Posterior cingulate gyrus (tissue), 11 donors: ENCODE data around the gene CASP12.
A peak's percentile ranks its signal among the peaks of the same experiment; 100 is the strongest.

Experiments used
- DNase-seq, 10 donors: peaks; one replicate each; pipeline versions ENCODE4 v3.0.0 to v3.0.0-alpha.2; 2020 to 2021; ENCODE audit warnings: mixed read lengths in 3 of 10
- intact Hi-C: fragments of 100-400 bp; cut with DNase I; formaldehyde crosslinking; loops from one replicate; pipeline ENCODE4 v1.15.1; 2023

CASP12 gene

DNA sequence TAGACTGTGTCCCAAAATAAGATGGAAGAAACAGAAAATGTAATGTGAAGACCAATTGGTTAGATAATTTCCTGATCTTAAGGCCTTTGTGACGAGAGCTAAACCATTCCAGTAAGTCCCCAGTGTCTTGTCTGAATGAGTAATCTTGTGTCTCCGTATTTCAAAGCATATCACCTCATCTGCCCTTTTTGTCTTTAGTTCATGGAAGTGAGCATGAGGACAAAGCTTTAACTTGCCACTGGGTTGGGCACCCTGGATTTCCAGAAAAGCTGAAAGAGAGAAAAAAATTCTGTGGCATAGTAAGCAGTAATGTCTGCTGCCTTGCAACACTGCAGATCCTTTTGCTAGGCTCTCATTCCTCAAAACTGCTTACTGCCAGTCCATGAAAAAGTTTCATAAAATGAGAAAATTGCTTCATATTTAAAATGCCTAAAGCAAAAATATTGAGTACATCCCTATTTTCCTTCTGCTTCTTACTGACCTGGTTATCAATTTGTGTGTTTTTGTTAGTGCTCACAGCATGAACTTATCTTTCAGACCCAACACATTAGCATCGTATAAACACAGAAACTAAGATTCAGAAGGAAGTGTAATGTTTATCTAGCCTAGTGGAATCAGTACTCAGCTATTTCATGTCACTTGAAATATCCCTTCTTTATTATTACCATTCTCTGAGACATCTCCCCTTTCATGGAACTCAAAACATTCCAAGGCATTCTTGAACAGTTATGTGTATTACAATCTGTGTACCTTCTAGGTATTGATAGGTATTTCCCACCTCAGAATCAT is 5.3 kb downstream of the CASP12 start:
- intact Hi-C loops, result no loop called here
- DNase-seq, result no peak

DNA sequence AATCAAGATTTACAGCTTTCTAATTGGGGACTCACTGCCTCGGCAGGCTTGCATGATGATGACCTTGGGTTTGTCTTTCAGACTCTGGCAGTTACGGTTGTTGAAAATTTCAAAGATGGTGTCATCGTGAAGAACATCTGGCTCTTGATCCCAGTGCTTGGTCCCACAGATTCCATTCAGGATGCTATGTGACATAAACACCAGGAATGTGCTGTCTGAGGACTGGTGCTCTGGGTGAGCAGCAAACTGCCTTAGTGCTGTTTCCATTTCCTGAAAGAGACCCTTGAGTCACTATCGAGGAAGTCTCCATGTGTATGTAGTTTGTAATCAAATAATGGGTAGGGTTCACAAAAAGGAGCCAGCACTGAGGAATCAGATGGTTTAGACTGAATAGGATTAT is 7.1 kb downstream of the CASP12 start:
- no peak for DNase-seq
- intact Hi-C loops, result no loop called here

DNA sequence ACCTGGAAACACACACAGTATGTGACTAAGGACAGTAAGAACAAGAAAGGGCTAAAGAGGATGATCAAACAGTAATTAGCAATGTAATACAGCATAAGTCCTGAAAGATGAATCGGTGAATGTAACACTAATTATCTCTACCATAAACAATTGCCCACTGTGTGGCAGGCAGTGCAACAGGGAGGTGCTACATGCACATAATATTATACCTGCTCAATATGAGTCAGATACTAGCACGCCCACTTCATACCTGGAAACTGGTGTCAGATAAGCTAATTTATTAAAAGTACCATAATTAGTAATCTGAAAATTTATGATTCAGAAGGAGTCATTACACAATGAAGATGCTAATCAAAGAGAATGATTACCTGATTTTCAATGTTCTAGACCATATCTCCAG is 14.9 kb downstream of the CASP12 start:
- DNase-seq, result no peak
- intact Hi-C loops, result no loop called here

DNA sequence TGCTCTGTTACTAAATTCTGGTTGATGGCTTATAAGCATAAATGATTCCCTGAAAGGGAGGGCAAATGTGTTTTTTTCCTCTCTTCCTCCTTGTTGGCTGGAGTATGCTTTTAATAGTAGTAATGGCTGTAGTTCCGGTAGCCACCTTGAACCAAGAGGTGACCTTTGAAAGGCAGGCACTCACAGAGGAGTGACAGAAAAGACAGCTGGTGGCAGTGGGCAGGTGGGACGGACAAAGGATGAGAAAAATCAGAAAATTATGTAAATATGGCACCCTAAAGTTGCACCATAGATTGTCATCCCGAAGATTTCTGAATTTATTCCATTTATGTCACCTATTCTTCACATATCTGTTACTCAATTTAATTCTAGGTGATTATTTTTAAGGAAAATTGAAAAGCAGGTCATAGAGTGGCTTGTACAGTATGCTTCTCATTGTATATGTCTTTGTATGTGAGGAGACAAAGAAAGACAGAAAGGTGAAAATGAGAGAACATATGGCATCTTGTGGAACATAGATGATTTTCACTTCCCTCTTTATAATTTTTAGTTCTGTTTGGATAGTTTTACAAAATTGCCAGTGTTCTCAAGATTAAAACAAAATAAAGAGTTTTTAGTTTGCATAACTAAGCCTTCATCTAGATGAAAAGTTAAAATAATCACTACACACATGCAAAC is 17.0 kb downstream of the CASP12 start:
- intact Hi-C loops, result no loop called here
- no peak for DNase-seq

DNA sequence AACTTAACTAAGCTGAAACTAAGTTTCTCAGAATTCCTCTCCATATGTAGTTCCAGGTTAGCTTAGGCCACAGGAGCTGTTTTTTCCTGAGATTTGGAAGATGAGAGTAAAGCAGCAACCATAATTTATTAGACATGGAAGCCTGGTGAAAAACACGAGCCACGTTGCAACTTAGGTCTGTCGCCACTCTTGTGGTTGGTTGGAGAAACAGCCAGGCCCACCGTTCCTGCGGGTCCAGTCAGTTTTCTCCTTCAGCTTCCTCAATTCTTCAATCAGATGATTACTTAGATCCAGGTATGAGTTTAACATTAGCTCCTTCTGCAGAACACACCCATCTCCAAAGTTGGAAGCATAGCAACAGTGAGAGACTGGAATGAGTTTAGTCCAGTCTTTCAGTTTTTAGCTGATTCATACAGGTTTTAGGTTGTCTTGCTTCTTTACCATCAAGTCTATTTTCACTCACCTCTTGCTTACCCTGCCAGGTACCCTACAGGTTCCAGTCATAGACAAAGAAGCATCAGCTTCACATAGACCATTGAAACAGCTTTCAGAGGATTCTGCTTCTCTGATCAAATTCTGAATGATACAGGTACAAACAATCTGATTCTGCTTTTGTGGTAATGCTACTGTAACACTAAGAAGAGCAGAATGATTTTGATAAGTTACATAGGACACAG is 18.6 kb downstream of the CASP12 start:
- peak in 1 of 10 donors; percentile 35 for DNase-seq
- intact Hi-C loops, result no loop called here

DNA sequence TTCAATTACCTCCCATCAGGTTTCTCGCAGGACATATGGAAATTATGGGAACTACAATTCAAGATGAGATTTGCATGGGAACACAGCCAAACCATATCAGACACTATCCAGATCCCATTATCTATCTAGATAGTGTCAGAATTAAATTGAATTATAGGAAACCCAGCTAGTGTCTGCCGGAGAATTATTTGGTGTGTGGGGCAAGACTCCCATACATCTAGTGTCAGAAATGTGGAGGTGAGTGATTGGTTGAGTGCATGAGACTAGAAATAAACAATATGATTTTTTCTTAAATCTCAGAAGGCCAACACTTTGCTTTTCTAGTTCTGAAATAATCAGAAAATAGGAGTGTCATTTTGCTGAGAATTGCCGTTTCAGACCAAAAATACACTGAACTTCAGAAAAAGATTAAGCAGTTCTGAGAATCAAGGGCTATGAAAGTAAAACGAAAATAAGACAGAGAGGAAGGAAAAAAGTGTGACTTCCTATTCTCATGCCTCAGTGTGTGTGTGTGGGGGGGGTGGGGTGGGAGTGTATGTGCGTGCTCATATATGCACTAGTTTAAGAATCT is 21.3 kb downstream of the CASP12 start:
- intact Hi-C loops, result no loop called here

DNA sequence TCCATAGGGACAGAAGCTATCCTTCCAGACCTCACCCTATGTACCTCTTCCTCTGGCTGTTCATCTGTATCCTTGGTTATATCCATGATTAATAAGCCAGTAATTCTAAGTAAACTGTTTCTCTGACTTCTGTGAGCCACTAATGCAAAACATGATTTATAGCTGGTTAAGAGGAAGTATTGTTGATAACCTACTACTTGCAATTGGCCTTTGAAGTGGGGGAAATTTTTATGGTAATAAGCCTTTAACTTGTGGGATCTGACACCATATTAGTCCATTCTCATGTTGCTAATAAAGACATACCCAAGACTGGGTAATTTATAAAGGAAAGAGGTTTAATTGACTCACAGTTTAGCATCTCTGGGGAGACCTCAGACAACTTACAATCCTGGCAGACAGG is 21.9 kb downstream of the CASP12 start:
- intact Hi-C loops, result no loop called here
- no peak for DNase-seq

More for the DNA sequence above, 21.3 kb downstream of the CASP12 start:
- DNase-seq, result no peak

DNA sequence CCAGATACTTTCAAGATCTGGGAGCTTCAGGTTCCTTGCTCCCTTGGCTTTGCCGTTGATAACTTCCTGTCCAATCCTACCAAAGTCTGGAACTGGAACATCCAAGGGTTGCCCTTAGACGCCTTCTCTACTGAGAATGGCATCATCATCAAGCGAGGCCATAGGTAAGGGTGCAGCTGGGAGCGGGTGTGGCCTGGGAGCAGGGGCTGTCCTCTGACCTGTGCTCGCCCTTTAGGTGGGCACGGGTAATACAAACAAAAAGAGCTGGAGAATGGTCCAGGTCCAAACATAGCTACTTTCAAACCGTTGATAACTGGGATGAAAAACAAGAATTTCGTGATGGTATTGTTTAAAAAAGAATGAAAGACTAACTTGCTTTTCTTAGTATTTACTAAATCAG is 25.0 kb downstream of the CASP12 start:
- intact Hi-C loops, result no loop called here
- peak in 2 of 10 donors; percentile 5 to 31 for DNase-seq

DNA sequence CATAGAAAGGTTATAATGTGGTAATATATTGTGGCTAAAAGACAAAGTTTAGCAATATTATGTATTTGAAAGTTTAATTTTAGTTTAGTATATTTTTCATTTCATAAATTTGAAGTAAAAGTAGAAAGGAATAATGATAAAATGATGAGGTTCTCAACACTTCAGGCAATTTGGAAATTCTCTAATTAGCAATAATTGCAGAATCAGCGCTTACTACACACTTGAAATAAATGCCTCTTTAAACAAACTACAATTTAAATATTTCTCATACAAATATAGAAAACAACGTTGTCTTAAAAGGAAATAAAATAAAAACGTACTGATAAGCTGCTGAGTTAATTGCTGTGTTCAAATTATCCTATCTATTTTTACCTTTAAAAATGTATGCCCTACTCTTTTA is 25.9 kb downstream of the CASP12 start:
- DNase-seq, result no peak
- intact Hi-C loops, result no loop called here

DNA sequence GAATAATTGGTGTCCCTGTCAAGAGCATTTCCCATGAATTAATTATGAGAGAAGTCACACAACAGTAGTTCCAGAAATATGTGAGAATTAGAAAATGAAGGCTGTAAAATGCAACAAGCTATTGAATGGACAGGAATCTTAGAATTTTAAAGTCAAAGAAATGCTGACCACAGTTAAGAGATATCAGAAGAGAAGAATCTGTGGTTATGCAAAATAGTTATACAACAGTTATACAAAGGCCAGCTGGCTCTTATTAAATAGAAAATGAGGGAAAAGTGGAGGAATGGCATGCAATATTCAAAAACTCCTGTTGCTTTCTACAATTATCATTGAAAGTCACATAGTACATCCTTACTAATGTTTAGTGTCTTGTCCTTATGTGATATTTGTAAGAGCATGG is 27.4 kb downstream of the CASP12 start:
- intact Hi-C loops, result no loop called here
- no peak for DNase-seq

DNA sequence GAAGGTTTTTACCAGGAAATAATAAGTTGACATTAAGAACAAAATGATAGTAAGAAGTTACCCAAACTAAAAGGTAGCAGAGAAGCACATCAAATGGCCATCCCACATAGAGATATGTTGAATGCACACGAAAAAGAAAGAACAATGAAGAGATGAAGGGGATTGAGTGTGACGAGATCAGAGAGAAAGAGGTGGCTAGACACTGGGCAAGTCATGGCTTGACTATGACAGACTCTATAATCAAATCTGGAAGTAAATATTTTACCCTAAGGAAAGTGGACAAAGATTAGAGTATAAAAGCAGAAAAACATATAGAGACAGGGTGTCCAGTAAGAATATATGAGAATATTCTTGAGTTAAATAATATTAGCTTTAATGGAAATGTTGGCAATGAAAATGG is 31.4 kb downstream of the CASP12 start:
- DNase-seq, result no peak
- intact Hi-C loops, result no loop called here

DNA sequence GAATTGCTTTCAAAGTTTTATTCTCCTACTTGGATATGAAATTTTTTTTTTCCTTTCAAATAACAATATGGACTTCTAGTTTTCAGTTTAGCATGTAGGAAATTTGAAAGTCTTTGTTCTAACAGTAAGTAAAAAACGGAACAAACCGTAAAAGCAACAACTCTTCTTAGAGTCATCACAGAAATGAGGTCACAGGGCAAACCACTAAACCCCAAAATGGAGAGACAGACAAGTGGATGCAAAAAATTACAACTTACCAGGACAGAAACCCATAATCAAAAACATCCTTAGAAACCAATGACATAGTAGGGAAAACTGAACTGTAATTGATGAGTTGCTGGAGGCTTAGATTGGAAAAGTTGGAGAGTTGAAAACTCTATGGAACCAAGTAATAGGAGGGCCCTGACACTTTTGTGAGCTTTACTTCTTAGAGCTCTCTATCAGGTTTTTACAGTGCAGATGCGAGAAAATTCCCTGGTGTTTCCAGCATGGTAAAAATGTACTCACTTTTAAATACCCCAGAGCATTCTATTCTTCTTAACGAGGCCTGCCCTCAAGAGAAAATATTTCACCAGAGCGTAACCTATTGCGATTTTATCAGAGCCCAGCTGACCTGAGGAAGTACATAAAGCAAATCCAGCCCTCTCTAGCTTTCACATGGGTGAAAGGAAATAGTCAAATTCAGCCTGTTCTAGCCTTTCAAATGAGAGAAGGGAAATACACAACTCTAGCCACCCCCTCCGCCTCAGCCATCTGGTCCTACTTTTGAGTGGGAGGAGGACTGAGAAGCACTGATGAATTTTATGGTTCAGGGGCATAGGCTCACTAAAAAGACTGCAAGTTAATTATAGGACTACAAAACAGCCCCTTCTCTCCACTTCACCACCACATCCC is 39.1 kb downstream of the CASP12 start:
- DNase-seq, result peak in 5 of 10 donors; percentile 10 to 83 (median 41)
- intact Hi-C loops, result no loop called here

DNA sequence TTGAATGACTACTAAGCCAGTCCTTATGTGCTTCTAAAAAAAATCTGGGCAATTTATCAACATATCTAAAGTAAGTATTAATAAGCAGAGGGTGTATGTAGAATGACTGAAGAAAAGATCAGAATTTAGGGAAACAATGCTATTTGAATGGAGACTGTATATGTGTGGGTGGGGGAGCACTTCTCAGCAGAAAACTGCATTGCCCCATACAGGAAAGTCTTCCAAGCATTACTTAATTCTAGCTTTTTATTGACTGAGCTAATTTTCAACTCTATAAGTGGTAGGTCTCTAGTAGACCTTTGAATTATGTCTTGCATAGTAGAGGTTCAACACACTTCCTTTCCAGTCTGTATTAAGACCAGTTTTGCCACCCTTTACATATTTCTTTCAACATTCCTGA is 41.7 kb downstream of the CASP12 start:
- no peak for DNase-seq
- intact Hi-C loops, result no loop called here

DNA sequence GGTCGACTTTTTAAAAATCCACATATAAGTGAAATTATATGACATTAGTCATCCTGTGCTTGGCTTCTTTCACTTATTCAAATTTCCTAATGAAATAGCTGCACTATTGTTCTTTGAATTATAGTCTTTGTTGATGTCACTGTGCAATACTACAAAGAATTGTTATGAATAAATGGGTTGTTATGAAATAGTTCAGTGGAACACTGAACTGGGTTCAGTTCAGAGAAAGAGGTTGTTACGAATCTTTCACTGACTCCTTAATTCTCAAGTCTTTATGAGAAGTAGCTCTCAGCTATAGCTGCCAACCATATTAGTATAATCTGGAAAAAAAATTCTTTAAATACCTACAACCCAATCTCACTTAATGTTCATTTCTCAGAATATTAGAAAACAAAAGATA is 42.3 kb downstream of the CASP12 start:
- intact Hi-C loops, result no loop called here
- no peak for DNase-seq

DNA sequence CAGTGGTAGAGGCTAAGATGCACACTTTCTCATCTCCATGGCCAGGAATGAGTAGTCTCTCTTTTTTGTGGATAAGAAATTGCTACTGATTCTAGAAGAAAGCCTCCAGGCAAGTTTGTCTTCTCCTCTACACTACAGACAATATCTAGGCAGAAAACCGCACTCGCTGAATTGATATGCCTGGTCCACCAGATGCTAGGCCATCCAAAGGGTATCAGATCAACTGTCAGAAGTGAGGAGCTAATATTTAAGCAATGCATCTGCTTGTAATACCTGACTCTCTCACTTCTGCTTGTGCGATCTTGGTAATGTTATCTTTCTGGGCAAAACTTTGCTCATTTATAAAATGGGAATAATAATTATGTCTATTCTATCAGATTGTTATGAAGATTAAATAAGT is 45.0 kb downstream of the CASP12 start:
- intact Hi-C loops, result no loop called here
- no peak for DNase-seq

DNA sequence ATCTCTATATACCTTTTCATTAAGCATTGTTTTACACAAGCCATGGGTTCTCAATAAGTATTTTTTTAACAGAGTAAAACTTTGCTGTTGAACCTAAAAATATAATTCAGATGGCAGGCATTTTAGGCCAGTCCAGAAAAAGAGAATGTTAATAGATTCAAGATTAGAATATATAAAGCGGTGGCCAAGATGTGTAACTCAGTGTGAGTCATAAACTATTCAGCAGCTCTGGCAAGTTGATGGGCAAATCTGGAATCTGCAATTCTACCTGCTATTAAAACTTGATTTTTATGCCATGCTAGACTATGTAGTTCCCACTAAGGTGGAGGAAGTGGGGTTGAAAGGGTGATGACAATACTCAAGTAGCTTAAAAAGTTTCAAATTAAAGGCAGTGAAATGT is 45.4 kb downstream of the CASP12 start:
- intact Hi-C loops, result no loop called here
- no peak for DNase-seq

DNA sequence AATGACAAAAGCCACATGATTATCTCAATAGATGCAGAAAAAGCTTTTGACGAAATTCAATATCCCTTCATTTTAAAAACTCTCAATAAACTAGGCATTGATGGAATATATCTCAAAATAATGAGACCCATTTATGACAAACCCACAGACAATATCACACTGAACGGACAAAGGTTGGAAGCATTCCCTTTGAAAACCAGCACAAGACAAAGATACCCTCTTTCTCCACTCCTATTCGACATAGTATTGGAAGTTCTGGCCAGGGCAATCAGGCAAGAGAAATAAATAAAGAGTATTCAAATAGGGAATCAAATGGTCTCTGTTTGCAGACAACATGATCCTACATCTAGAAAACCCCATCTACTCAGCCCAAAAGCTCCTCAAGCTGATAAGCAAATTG is 52.0 kb downstream of the CASP12 start:
- intact Hi-C loops, result no loop called here
- no peak for DNase-seq

DNA sequence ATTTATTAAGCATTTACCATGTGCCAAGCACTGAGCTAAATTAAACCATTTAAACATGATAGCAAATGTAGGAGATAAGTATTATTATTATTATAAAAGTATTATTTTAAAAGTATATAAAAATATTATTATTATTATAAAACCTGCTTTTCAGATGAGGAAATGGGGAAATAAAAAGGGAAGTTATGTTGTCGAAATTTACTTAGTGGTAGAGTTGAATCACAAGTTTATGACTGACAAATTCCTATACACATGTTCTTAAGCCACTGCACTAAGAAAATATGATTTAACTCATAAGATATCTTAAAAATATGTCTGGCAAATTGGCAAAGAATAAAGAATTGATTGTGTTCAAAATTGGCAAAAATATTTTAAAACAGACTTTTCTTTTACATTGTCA is 53.8 kb downstream of the CASP12 start:
- intact Hi-C loops, result no loop called here
- DNase-seq, result no peak

DNA sequence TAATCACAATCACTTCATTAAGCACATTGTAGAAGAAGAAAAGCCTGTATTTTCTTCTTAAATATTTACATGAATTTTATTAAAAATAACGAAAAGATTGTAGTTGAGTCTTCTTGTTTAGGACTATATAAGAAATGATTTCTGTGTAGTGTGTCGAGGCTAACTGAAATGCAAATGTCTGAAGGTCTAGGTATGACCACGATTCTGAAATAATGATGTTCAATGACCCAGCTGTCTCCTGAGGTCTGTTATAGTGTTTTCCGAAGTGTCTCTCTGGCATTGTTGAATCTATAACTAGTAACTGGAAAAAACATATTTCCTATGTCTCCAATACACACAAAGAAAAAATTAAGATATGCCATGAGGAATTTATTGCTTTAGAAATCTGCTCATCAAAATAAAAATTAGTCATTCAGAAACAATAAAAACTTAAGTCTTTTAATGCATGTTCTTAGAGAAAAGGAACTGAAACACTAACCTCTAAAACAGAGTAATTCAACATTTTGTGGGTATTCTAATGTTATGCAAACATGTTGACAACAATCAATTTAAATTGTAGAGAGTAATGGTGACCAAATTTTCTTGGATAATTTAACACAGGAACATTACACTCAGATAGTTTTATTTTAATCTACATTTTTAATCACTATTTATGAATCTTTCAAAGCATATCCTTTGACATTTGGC is 55.0 kb downstream of the CASP12 start:
- DNase-seq, result no peak
- intact Hi-C loops, result no loop called here

DNA sequence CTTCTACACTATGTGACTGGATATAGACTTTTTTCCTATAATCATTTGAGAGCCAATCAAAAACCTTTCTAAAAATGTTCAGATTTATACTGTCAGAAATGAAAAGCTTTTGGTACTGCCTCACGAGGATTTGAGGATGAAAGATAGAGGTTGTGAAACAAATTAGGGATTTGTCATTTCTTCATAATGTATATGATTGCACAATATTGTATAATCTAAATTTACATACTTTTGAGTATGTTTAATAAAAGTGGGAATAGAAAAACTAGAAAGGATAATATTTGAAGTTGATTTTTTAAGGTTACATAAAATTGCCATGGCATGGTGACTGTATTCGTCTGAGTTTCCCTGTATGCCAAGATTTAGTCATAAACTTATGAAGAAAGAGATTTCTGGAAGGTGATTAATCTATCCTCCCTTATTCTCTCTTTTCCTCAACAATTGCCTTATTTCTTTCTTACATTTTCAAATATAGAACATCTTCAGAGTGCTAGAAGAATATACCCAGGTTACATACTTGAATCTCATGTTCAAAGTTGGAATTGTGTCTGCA is 56.2 kb downstream of the CASP12 start:
- no peak for DNase-seq
- intact Hi-C loops, result no loop called here
